K562 (cell line): ENCODE measurements around the gene PSORS1C1. TPM values are rescaled to one million over a fixed set of nuclear protein-coding genes. Genes with fewer than 3 reads are reported as not detected.
"Not testable (repeated sequence)": the region's sequence is repeated elsewhere in the genome, so short reads cannot be mapped to it uniquely, and the experiment has no call there.

Source experiments
- ATAC-seq: fragments of 200-7000 bp; cut with Tn5 transposase; 3 replicates; pipeline ENCODE4 v1.9.1; 2020; ENCODE audit warnings: moderate library complexity
- BruUV-seq: library from RNA; stranded (reverse); fragments of 400-500 nt; replicated peaks from 2 replicates; lab custom pipeline; 2021; lab: Mats Ljungman, UMichigan
- CTCF ChIA-PET: fragments of 300-600 bp; formaldehyde crosslinking; extraction: SDS; loops from one replicate; lab custom pipeline; 2021; ENCODE audit warnings: low intra/inter-chr PET ratio; lab: Yijun Ruan, JAX
- POLR2A ChIA-PET: fragments of 300-600, 350-650 bp; sonication (Branson Sonifier 250); formaldehyde crosslinking; extraction: SDS; loops from one replicate; lab custom pipeline; 2021; ENCODE audit warnings: antibody characterized with exemption, inconsistent platforms; lab: Yijun Ruan, JAX
- DNase-seq, 4 experiments: peaks; one replicate each; pipeline versions ENCODE4 v3.0.0 to v3.0.0-alpha.2; 2011 to 2018; ENCODE audit warnings: low spot score in 3 of 4, mixed read lengths in 3 of 4; ENCODE audit errors: extremely low read depth in 1 of 4
- FAIRE-seq: peaks from 2 replicates; lab custom pipeline; 2011; peaks lifted over from hg19 to GRCh38; lab: Jason Lieb, UNC
- H2AFZ ChIP-seq: 2 replicates; pipeline ENCODE4 v1.6.0; 2011; ENCODE audit warnings: low read depth, low read length, control low read depth, inconsistent platforms
- H3K27ac ChIP-seq: fragments of 200-600 bp; 3 replicates; pipeline ENCODE4 v1.8.0; 2011; ENCODE audit warnings: low read depth, mild to moderate bottlenecking, control low read depth, inconsistent platforms, low read length, moderate library complexity, mixed read lengths; ENCODE audit errors: extremely low read depth
- H3K27me3 ChIP-seq, 2 experiments: fragments of 300-600 bp in 1 of 2; 2 replicates in 1 of 2; 3 replicates in 1 of 2; pipeline versions ENCODE4 v1.6.0 to v1.8.0; 2011; ENCODE audit warnings: inconsistent platforms in 2 of 2, low read length in 2 of 2, mild to moderate bottlenecking in 1 of 2, mixed read lengths in 1 of 2, moderate library complexity in 1 of 2; ENCODE audit not compliant: control insufficient read depth in 2 of 2, insufficient read depth in 2 of 2
- H3K36me3 ChIP-seq: fragments of 300-600 bp; 3 replicates; pipeline ENCODE4 v1.8.0; 2011; ENCODE audit warnings: mild to moderate bottlenecking, low read length, inconsistent platforms; ENCODE audit not compliant: control insufficient read depth, insufficient read depth
- H3K4me1 ChIP-seq, 2 experiments: fragments of 200-600 bp in 1 of 2; replicated peaks in 1 of 2; 2 replicates in 1 of 2; 3 replicates in 1 of 2; pipeline versions ENCODE4 v1.5.1 to v1.8.0; 2011; ENCODE audit warnings: inconsistent platforms in 2 of 2, low read length in 2 of 2, mild to moderate bottlenecking in 1 of 2, mixed read lengths in 1 of 2, moderate library complexity in 1 of 2; ENCODE audit not compliant: control insufficient read depth in 2 of 2, insufficient read depth in 2 of 2
- H3K4me2 ChIP-seq: 2 replicates; pipeline ENCODE4 v1.6.1; 2011; ENCODE audit warnings: low read length, control low read depth, inconsistent platforms, mixed read lengths; ENCODE audit not compliant: insufficient read depth
- H3K4me3 ChIP-seq: fragments of 200-600 bp; sonication (generic), shearing (Covaris generic); 2 replicates; pipeline ENCODE4 v1.5.1; 2016; ENCODE audit warnings: control low read depth, inconsistent platforms
- H3K79me2 ChIP-seq: fragments of 200-600 bp; 3 replicates; pipeline ENCODE4 v1.8.0; 2011; ENCODE audit warnings: low read length, inconsistent platforms; ENCODE audit not compliant: control insufficient read depth, insufficient read depth
- H3K9ac ChIP-seq, 2 experiments: 2 replicates each; pipeline versions ENCODE4 v1.6.0 to v1.6.1; 2011; ENCODE audit warnings: low read depth in 2 of 2, low read length in 2 of 2, control low read depth in 1 of 2, inconsistent platforms in 1 of 2, mild to moderate bottlenecking in 1 of 2, mixed read lengths in 1 of 2; ENCODE audit not compliant: insufficient read depth in 1 of 2
- H3K9me1 ChIP-seq: one replicate; pipeline ENCODE4 v1.6.0; 2011; ENCODE audit warnings: inconsistent platforms, mild to moderate bottlenecking, low read length, moderate library complexity; ENCODE audit not compliant: control insufficient read depth, insufficient read depth
- H3K9me3 ChIP-seq: replicated peaks from 2 replicates; pipeline ENCODE4 v1.5.1; 2011; ENCODE audit warnings: low read depth, low read length, inconsistent platforms; ENCODE audit not compliant: control insufficient read depth, insufficient read depth
- H4K20me1 ChIP-seq: replicated peaks from 2 replicates; pipeline ENCODE4 v1.6.1; 2011; ENCODE audit warnings: low read length, inconsistent platforms, mixed read lengths; ENCODE audit not compliant: control insufficient read depth, insufficient read depth
- HLTF ChIP-seq: fragments of 450-650 bp; IDR thresholded peaks from 2 replicates; pipeline ENCODE4 v1.6.1; 2016
- KLF10 ChIP-seq: fragments of 250-450 bp; sonication (Bioruptor Pico); IDR thresholded peaks from 2 replicates; pipeline ENCODE4 v1.6.1; 2021; ENCODE audit warnings: matching md5 sums
- WGBS: fragments of 100-300 bp; shearing (Covaris generic); methylation state at CpG from one replicate; pipeline ENCODE4 v1.1.6; 2016; ENCODE audit warnings: low coverage, mixed read lengths; ENCODE audit not compliant: insufficient coverage; ENCODE audit errors: missing lambda C conversion rate; 5-methylcytosine and 5-hydroxymethylcytosine counted together
- in situ Hi-C: fragments of 300-500 bp; cut with MboI; formaldehyde crosslinking; loops from 4 replicates; pipeline ENCODE4 v1.15.0; 2018; ENCODE audit warnings: inconsistent platforms, mixed read lengths
- intact Hi-C: fragments of 100-400 bp; cut with micrococcal nuclease; formaldehyde crosslinking; loops from 2 replicates; pipeline ENCODE4 v1.14.2; 2022
- polyA plus RNA-seq, 8 experiments: library from polyadenylated mRNA; depleted of rRNA in 4 of 8; stranded (reverse) in 5 of 8; unstranded in 3 of 8; fragments of >200 nt; fragmentation: Nextera tagmentation in 2 of 8; fragmentation: Illumina TruSeq in 1 of 8; extraction: Ambion mirVana in 2 of 8; extraction: Trizol in 1 of 8; gene quantifications; 2 replicates each; pipeline versions ENCODE4 v1.2.1 to v1.2.3, GENCODE V29; 2011 to 2014; ENCODE audit warnings: inconsistent platforms in 1 of 8, missing spikeins in 1 of 8
- total RNA-seq, 7 experiments: library from RNA; depleted of rRNA in 6 of 7; stranded (reverse); fragments of >200 nt in 6 of 7; fragmentation: Illumina TruSeq in 2 of 7; extraction: Trizol in 2 of 7; gene quantifications; 2 replicates each; pipeline versions ENCODE4 v1.2.1 to v1.2.3, GENCODE V29; 2011 to 2021; ENCODE audit warnings: low replicate concordance in 1 of 7

The PSORS1C1 gene
- total and polyA plus RNA-seq, 9 of the 15 experiments (the other 6 are each of a cell fraction or from before 2014, with no cell fraction given) = 0.11 TPM; not detected in 8

DNA sequence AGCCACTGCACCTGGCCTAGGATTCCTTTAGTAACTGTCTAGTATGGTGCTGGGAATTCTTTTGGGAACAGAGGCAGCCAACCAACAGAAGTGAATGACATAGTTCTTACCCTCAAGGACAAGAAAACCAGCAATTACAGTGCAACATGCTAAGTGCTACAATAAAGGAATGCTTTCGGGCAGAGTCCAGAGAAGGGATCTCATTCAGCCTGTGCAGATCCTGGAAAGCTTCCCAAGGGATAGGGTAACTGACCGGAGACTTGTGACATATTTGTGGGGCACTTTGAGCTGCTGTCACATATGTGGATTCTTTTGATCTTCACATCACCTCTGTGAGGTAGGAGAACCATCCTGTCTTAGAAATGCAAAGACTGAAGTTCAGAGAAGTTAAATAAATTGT lies 49.0 kb upstream of the PSORS1C1 start:
- no peak overlapping the region for H2AFZ ChIP-seq
- ChIA-PET CTCF (no interaction called here), POLR2A (interaction anchor here (0.6 to 0.7 kb wide), 2 partner anchors 8 to 345 kb away, joined by 3 to 5 read pairs; no protein-coding TSS in a partner anchor)
- no peaks in the 10 kb centered on the region for H4K20me1 ChIP-seq
- no peaks in the 10 kb centered on the region for H3K79me2 ChIP-seq
- no peak overlapping the region for H3K4me3 ChIP-seq
- BruUV-seq = no TSS peak
- FAIRE-seq (no peak), ATAC-seq (no peak)
- intact Hi-C loops = no loop called here
- WGBS = 6% methylated on average over 2 of the region's 2 CpGs
- TF ChIP-seq HLTF (no peak), KLF10 (CRISPR knock-in tag) (no peak)
- TF ChIP-seq, all 486 proteins: peak for 0
- Histone ChIP-seq H3K9me1 (no peaks in the 10 kb centered on the region), H3K4me2 (no peak overlapping the region), H3K27me3 (peaks cover 18 to 29% of the 10 kb centered on the region in 2 experiments; a peak in 4 of 5 replicates), H3K4me1 (no peaks in the 10 kb centered on the region; a peak in 1 of 5 replicates), H3K36me3 (no peaks in the 10 kb centered on the region), H3K9me3 (no peaks in the 10 kb centered on the region), H3K9ac (no peak overlapping the region), H3K27ac (no peak overlapping the region)
- in situ Hi-C loops = no loop called here
- DNase-seq = no peak

DNA sequence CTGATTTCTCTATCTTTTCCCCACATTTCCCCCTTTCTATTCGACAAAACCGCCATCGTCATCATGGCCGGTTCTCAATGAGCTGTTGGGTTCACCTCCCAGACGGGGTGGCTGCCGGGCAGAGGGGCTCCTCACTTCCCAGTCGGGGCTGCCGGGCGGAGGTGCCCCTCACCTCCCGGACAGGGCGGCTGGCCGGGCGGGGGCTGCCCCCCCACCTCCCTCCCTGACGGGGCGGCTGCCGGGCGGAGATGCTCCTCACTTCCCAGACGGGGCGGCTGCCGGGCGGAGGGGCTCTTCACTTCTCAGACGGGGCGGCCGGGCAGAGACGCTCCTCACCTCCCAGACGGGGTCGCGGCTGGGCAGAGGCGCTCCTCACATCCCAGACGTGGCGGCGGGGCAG lies 47.6 kb upstream of the PSORS1C1 start:
- intact Hi-C loops, H3K4me2 ChIP-seq, in situ Hi-C loops, ATAC-seq, H3K79me2 ChIP-seq, CTCF ChIA-PET, H3K4me1 ChIP-seq, H3K4me3 ChIP-seq, H3K9ac ChIP-seq, POLR2A ChIA-PET, H3K9me3 ChIP-seq, H3K27ac ChIP-seq, H2AFZ ChIP-seq, FAIRE-seq, H3K36me3 ChIP-seq, H4K20me1 ChIP-seq, DNase-seq, BruUV-seq, H3K9me1 ChIP-seq: not testable (repeated sequence)
- 36% methylated on average over 9 of the region's 32 CpGs for WGBS
- peaks cover 6 to 19% of the 10 kb centered on the region in 2 experiments; a peak in 3 of 5 replicates for H3K27me3 ChIP-seq
